Keratinocyte (primary cell): ENCODE results near the gene FMN1. TPM values are rescaled to one million over a fixed set of nuclear protein-coding genes. Genes with fewer than 3 reads are reported as not detected.

Experiments used
- DNase-seq: peaks from one replicate; pipeline ENCODE4 v3.0.0-alpha.2; 2011; ENCODE audit warnings: low read depth, missing footprints, low spot score
- FAIRE-seq: peaks from 2 replicates; lab custom pipeline; 2011; peaks lifted over from hg19 to GRCh38; lab: Jason Lieb, UNC
- H2AFZ ChIP-seq: 2 replicates; pipeline ENCODE4 v1.6.0; 2012; ENCODE audit warnings: low read length, control low read depth, inconsistent platforms; ENCODE audit not compliant: control insufficient read depth
- H3K27ac ChIP-seq: 2 replicates; pipeline ENCODE4 v1.5.1; 2011; ENCODE audit warnings: low read length; ENCODE audit not compliant: control insufficient read depth, insufficient read depth
- H3K27me3 ChIP-seq: 3 replicates; pipeline ENCODE4 v1.6.0; 2011; ENCODE audit warnings: low read length; ENCODE audit not compliant: control insufficient read depth, insufficient read depth; ENCODE audit errors: extremely low read depth
- H3K36me3 ChIP-seq, 2 experiments: 2 replicates in 1 of 2; 3 replicates in 1 of 2; pipeline ENCODE4 v1.5.1; 2011; ENCODE audit warnings: low read length in 2 of 2, mild to moderate bottlenecking in 1 of 2; ENCODE audit not compliant: control insufficient read depth in 2 of 2, insufficient read depth in 2 of 2; ENCODE audit errors: extremely low read depth in 1 of 2
- H3K4me1 ChIP-seq: 3 replicates; pipeline ENCODE4 v1.5.1; 2011; ENCODE audit warnings: low read length; ENCODE audit not compliant: control insufficient read depth, insufficient read depth; ENCODE audit errors: extremely low read depth
- H3K4me2 ChIP-seq: 3 replicates; pipeline ENCODE4 v1.6.0; 2011; ENCODE audit warnings: low read depth, low read length; ENCODE audit not compliant: control insufficient read depth, insufficient read depth; ENCODE audit errors: extremely low read depth
- H3K4me3 ChIP-seq, 3 experiments: fragments of 200-600 bp in 1 of 3; sonication (generic) in 1 of 3; 2 replicates in 2 of 3; 3 replicates in 1 of 3; pipeline ENCODE4 v1.5.1; 2011 to 2016; ENCODE audit warnings: low read length in 3 of 3, mild to moderate bottlenecking in 3 of 3, control low read depth in 2 of 3, inconsistent platforms in 1 of 3, low read depth in 1 of 3, mixed read lengths in 1 of 3, mixed run types in 1 of 3, moderate library complexity in 1 of 3; ENCODE audit not compliant: control insufficient read depth in 2 of 3, insufficient read depth in 2 of 3; ENCODE audit errors: extremely low read depth in 1 of 3
- H3K79me2 ChIP-seq: 2 replicates; pipeline ENCODE4 v1.6.0; 2012; ENCODE audit warnings: low read length; ENCODE audit not compliant: control insufficient read depth, insufficient read depth
- H3K9ac ChIP-seq: 3 replicates; pipeline ENCODE4 v1.6.0; 2011; ENCODE audit warnings: low read length; ENCODE audit not compliant: control insufficient read depth, insufficient read depth; ENCODE audit errors: extremely low read depth
- H3K9me1 ChIP-seq: 3 replicates; pipeline ENCODE4 v1.6.0; 2011; ENCODE audit warnings: low read length; ENCODE audit not compliant: control insufficient read depth, insufficient read depth; ENCODE audit errors: extremely low read depth
- H3K9me3 ChIP-seq: 2 replicates; pipeline ENCODE4 v1.5.1; 2012; ENCODE audit warnings: low read depth, low read length; ENCODE audit not compliant: control insufficient read depth
- H4K20me1 ChIP-seq: 3 replicates; pipeline ENCODE4 v1.6.0; 2011; ENCODE audit warnings: low read length; ENCODE audit not compliant: control insufficient read depth, insufficient read depth; ENCODE audit errors: extremely low read depth
- CTCF ChIP-seq, 3 experiments: IDR thresholded peaks in 1 of 3; conservative IDR thresholded peaks in 1 of 3; optimal IDR thresholded peaks in 1 of 3; 2 replicates in 2 of 3; 3 replicates in 1 of 3; pipeline versions ENCODE3 to v1.5.1; 2011; ENCODE audit warnings: low read length in 3 of 3, mild to moderate bottlenecking in 3 of 3, moderate library complexity in 2 of 3, control low read depth in 1 of 3, inconsistent platforms in 1 of 3; ENCODE audit not compliant: insufficient read depth in 2 of 3; ENCODE audit errors: extremely low read depth in 1 of 3
- EZH2 ChIP-seq: IDR thresholded peaks from one replicate; pipeline ENCODE4 v1.6.1; 2012; ENCODE audit warnings: inconsistent platforms, mild to moderate bottlenecking, low read length, moderate library complexity
- dilution Hi-C: fragments of 300-500 bp; cut with MboI; formaldehyde crosslinking; loops from one replicate; pipeline ENCODE4 v1.7.0; 2020; ENCODE audit warnings: low sequenced_read_pairs; ENCODE audit not compliant: extremely low pct_ligation_motif_present
- polyA plus RNA-seq, 5 experiments: library from polyadenylated mRNA; depleted of rRNA in 3 of 5; stranded (reverse) in 3 of 5; stranded (forward) in 1 of 5; unstranded in 1 of 5; fragments of >200 nt; gene quantifications; 1 replicate in 1 of 5; 2 replicates in 3 of 5; 3 replicates in 1 of 5; pipeline versions ENCODE4 v1.2.1 to v1.2.3, GENCODE V29; 2011 to 2012; ENCODE audit warnings: missing spikeins in 2 of 5, low read depth in 1 of 5, low replicate concordance in 1 of 5

Gene FMN1
- polyA plus RNA-seq, 1 donor (not counting 4 experiments of a cell fraction or from before 2014, with no cell fraction given), result 0.71 TPM

GRCh38 chr15:33080006-33080405, 114.5 kb downstream of the FMN1 start:
- no peak for DNase-seq
- Histone ChIP-seq H3K27ac (no peak overlapping the region), H3K36me3 (no peaks in the 10 kb centered on the region), H3K9ac (no peak overlapping the region), H3K79me2 (no peaks in the 10 kb centered on the region), H3K4me2 (no peak overlapping the region), H3K9me1 (no peaks in the 10 kb centered on the region), H3K4me3 (no peak overlapping the region), H3K9me3 (no peaks in the 10 kb centered on the region), H3K4me1 (peaks cover 17% of the 10 kb centered on the region), H2AFZ (no peak overlapping the region), H4K20me1 (no peaks in the 10 kb centered on the region), H3K27me3 (no peaks in the 10 kb centered on the region)
- dilution Hi-C loops, result no loop called here
- TF ChIP-seq CTCF (optimal IDR thresholded peaks at IDR 0.05 in 1 of 3, IDR thresholded peaks at IDR 0.05 in 1 of 3, conservative IDR thresholded peaks at IDR 0.05 in 1 of 3; ENCODE audit: extremely low read depth in 1 of 3, insufficient read depth in 2 of 3, low read length in 3 of 3), result no peak
- TF ChIP-seq EZH2, result no peak
- no peak for FAIRE-seq

DNA sequence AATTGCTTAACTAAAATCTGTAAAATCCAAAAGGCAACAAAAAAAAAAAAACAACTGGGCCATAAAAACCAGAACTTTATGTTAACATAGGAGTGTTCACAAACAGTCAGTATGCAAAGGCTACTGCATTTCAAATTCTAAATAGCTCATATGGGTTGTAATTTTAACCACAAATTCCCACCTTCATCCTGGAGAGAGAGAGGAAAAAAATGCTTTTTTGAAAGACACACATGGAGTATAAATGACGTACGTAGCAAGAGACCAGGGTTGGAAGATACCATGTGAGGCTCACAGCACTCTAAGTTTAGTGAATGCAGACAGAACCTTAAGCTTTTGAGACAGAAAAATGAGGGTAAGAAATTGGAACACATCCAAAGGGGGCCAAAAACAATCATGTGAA, 115.9 kb downstream of the FMN1 start:
- H2AFZ ChIP-seq, result no peak overlapping the region
- H3K9me3 ChIP-seq, result no peaks in the 10 kb centered on the region
- H3K27me3 ChIP-seq, result no peaks in the 10 kb centered on the region
- no peaks in the 10 kb centered on the region for H4K20me1 ChIP-seq
- H3K9ac ChIP-seq, result no peak overlapping the region
- no peaks in the 10 kb centered on the region for H3K79me2 ChIP-seq
- no peak overlapping the region for H3K27ac ChIP-seq
- peaks cover 8% of the 10 kb centered on the region for H3K4me1 ChIP-seq
- FAIRE-seq (no peak), DNase-seq (no peak)
- TF ChIP-seq CTCF (optimal IDR thresholded peaks at IDR 0.05 in 1 of 3, IDR thresholded peaks at IDR 0.05 in 1 of 3, conservative IDR thresholded peaks at IDR 0.05 in 1 of 3; ENCODE audit: extremely low read depth in 1 of 3, insufficient read depth in 2 of 3, low read length in 3 of 3) (no peak), EZH2 (no peak)
- H3K9me1 ChIP-seq, result no peaks in the 10 kb centered on the region
- H3K4me3 ChIP-seq, result no peak overlapping the region
- H3K36me3 ChIP-seq, result no peaks in the 10 kb centered on the region
- no peak overlapping the region for H3K4me2 ChIP-seq
- dilution Hi-C loops, result no loop called here
